ENCODE results near the gene LAMC1.

GRCh38 chr1:183065168-183065706, 42.0 kb downstream of the LAMC1 start:
- TF ChIP-seq CTCF (IDR thresholded peaks at IDR 0.05) (no peak), EZH2 (IDR thresholded peaks at IDR 0.05; ENCODE audit: borderline replicate concordance, insufficient read depth, low read depth, low read length, poor library complexity, severe bottlenecking) (no peak)

Measured in B cell (primary cell).